ENCODE results near the gene HDAC4.
"Not testable (repeated sequence)": the region's sequence is repeated elsewhere in the genome, so short reads cannot be mapped to it uniquely, and the experiment has no call there.

DNA sequence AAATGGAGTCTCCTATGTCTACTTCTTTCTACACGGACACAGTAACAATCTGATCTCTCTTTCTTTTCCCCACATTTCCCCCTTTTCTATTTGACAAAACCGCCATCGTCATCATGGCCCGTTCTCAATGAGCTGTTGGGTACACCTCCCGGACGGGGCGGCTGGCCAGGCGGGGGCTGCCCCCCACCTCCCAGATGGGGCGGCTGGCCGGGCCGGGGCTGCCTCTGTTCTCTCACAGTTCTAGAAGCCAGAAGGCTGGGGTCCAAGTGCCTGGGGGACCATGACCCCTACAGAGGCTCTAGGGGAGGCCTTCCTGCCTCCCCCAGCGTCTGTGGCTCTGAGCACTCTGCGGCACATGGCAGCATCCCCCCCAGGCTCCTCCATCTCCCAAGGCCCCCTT, 362.5 kb downstream of the HDAC4 start:
- TF ChIP-seq, protein P1, sequence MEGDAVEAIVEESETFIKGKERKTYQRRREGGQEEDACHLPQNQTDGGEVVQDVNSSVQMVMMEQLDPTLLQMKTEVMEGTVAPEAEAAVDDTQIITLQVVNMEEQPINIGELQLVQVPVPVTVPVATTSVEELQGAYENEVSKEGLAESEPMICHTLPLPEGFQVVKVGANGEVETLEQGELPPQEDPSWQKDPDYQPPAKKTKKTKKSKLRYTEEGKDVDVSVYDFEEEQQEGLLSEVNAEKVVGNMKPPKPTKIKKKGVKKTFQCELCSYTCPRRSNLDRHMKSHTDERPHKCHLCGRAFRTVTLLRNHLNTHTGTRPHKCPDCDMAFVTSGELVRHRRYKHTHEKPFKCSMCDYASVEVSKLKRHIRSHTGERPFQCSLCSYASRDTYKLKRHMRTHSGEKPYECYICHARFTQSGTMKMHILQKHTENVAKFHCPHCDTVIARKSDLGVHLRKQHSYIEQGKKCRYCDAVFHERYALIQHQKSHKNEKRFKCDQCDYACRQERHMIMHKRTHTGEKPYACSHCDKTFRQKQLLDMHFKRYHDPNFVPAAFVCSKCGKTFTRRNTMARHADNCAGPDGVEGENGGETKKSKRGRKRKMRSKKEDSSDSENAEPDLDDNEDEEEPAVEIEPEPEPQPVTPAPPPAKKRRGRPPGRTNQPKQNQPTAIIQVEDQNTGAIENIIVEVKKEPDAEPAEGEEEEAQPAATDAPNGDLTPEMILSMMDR (optimal IDR thresholded peaks at IDR 0.05 in 1 of 3, IDR thresholded peaks at IDR 0.05 in 1 of 3, conservative IDR thresholded peaks at IDR 0.05 in 1 of 3; ENCODE audit: extremely low read depth in 1 of 3, insufficient read depth in 2 of 3, low read length in 3 of 3), result not testable (repeated sequence)
- TF ChIP-seq EZH2 (IDR thresholded peaks at IDR 0.05; ENCODE audit: low read length), result not testable (repeated sequence)
